Progenitor cell of endocrine pancreas (in vitro differentiated cells): ENCODE data around the gene RESP18. TPM values are rescaled to one million over a fixed set of nuclear protein-coding genes. Genes with fewer than 3 reads are reported as not detected.

Experiments
- DNase-seq: peaks from one replicate; pipeline ENCODE4 v3.0.0; 2021; ENCODE audit warnings: low spot score; ENCODE audit not compliant: unreplicated experiment
- H3K27ac Mint-ChIP-seq: 2 replicates; pipeline ENCODE4 v1.8.0; 2021; ENCODE audit warnings: mild to moderate bottlenecking, moderate library complexity, mixed read lengths
- H3K27me3 Mint-ChIP-seq: 2 replicates; pipeline ENCODE4 v1.8.0; 2021; ENCODE audit warnings: mixed read lengths
- H3K36me3 Mint-ChIP-seq: 2 replicates; pipeline ENCODE4 v1.8.0; 2022; ENCODE audit warnings: mixed read lengths; ENCODE audit not compliant: insufficient read depth
- H3K4me1 Mint-ChIP-seq: 2 replicates; pipeline ENCODE4 v1.8.0; 2021; ENCODE audit warnings: low read depth, mixed read lengths
- H3K4me3 Mint-ChIP-seq: 2 replicates; pipeline ENCODE4 v1.8.0; 2021; ENCODE audit warnings: low read depth, mild to moderate bottlenecking, moderate library complexity, mixed read lengths
- H3K9me3 Mint-ChIP-seq: 2 replicates; pipeline ENCODE4 v1.8.0; 2021; ENCODE audit warnings: low read depth, mixed read lengths
- CTCF ChIP-seq: fragments of 200-600 bp; sonication (generic); IDR thresholded peaks from one replicate; pipeline ENCODE4 v1.5.0; 2021; ENCODE audit warnings: antibody characterized with exemption, mild to moderate bottlenecking; ENCODE audit not compliant: unreplicated experiment
- microRNA-seq: library from miRNA; unstranded; fragments of <30 nt; microRNA quantifications from one replicate; pipeline ENCODE4 v1.1.0, GENCODE V29; 2020; ENCODE audit warnings: borderline number of aligned reads; ENCODE audit not compliant: unreplicated experiment
- total RNA-seq: library from RNA; stranded (reverse); gene quantifications from 2 replicates; pipeline ENCODE4 v1.2.1, GENCODE V29; 2021

RESP18 gene
- total RNA-seq, 1 donor from 2014 or later = not detected

- TF ChIP-seq CTCF = no peak
- Mint-ChIP-seq H3K9me3 (no peaks in the 10 kb centered on the region), H3K36me3 (peaks cover 4% of the 10 kb centered on the region), H3K27ac (peak overlapping the region; percentile 98), H3K4me3 (peak overlapping the region; percentile 84), H3K27me3 (peaks cover 4% of the 10 kb centered on the region), H3K4me1 (peaks cover 22% of the 10 kb centered on the region)
- no peak for DNase-seq
These were observed 53.8 kb downstream of the RESP18 start for GRCh38 chr2:219278655-219279150.

- H3K9me3 Mint-ChIP-seq = no peaks in the 10 kb centered on the region
- H3K27me3 Mint-ChIP-seq = peaks cover 4% of the 10 kb centered on the region
- peaks cover 2% of the 10 kb centered on the region for H3K36me3 Mint-ChIP-seq
- H3K27ac Mint-ChIP-seq = peak overlapping the region; percentile 98
- peaks cover 22% of the 10 kb centered on the region for H3K4me1 Mint-ChIP-seq
- DNase-seq = peak; percentile 73
- peak overlapping the region; percentile 84 for H3K4me3 Mint-ChIP-seq
- TF ChIP-seq CTCF = peak; percentile 99
These were observed 54.6 kb downstream of the RESP18 start for GRCh38 chr2:219277703-219278654.

Small RNA genes lying within 50 kb of the gene (microRNA-seq; reads per million reads assigned to microRNA genes)
- 1.8 reads per million for gene MIR153-1

Other genes with a start within 250 kb of the RESP18 start
- 15.4 and 17.7 TPM in 2 replicates for gene NHEJ1, start 171.9 kb downstream of the RESP18 start, total RNA-seq
- gene SLC23A3, start 162.7 kb downstream of the RESP18 start, total RNA-seq = 1.7 and 2.8 TPM in 2 replicates
- gene CNPPD1, start 155.8 kb downstream of the RESP18 start, total RNA-seq = 38.9 and 40.8 TPM in 2 replicates
- 77.0 and 77.4 TPM in 2 replicates for gene RETREG2, start 154.5 kb downstream of the RESP18 start, total RNA-seq
- 29.3 and 29.6 TPM in 2 replicates for gene ZFAND2B, start 126.0 kb downstream of the RESP18 start, total RNA-seq
- gene ABCB6, start 113.8 kb downstream of the RESP18 start, total RNA-seq = 26.7 and 29.9 TPM in 2 replicates
- 40.6 and 43.6 TPM in 2 replicates for gene ATG9A, start 103.1 kb downstream of the RESP18 start, total RNA-seq
- gene ANKZF1, start 102.9 kb downstream of the RESP18 start, total RNA-seq = 64.3 and 66.7 TPM in 2 replicates
- 11.8 and 13.5 TPM in 2 replicates for gene GLB1L, start 87.3 kb downstream of the RESP18 start, total RNA-seq
- gene STK16, start 87.3 kb downstream of the RESP18 start, total RNA-seq = 23.2 and 24.1 TPM in 2 replicates
- gene TUBA4B, start 79.5 kb downstream of the RESP18 start, total RNA-seq = not detected in 2 replicates
- 8.3 and 9.1 TPM in 2 replicates for gene TUBA4A, start 78.8 kb downstream of the RESP18 start, total RNA-seq
- gene DNAJB2, start 53.4 kb downstream of the RESP18 start, total RNA-seq = 66.2 and 69.5 TPM in 2 replicates
- 30.2 and 30.5 TPM in 2 replicates for gene PTPRN, start 23.3 kb downstream of the RESP18 start, total RNA-seq
- 36.0 and 47.0 TPM in 2 replicates for gene DNPEP, start 55.2 kb upstream of the RESP18 start, total RNA-seq
- gene DES, start 85.6 kb upstream of the RESP18 start, total RNA-seq = not detected in 2 replicates
- 15.1 and 15.5 TPM in 2 replicates for gene SPEG, start 102.1 kb upstream of the RESP18 start, total RNA-seq
- gene GMPPA, start 166.1 kb upstream of the RESP18 start, total RNA-seq = 35.8 and 37.4 TPM in 2 replicates
- gene ASIC4, start 181.7 kb upstream of the RESP18 start, total RNA-seq = 3.4 and 5.1 TPM in 2 replicates
- 49.1 and 51.1 TPM in 2 replicates for gene CHPF, start 211.1 kb upstream of the RESP18 start, total RNA-seq
- 8.2 and 9.7 TPM in 2 replicates for gene TMEM198, start 211.3 kb upstream of the RESP18 start, total RNA-seq
- gene OBSL1, start 238.8 kb upstream of the RESP18 start, total RNA-seq = 197 and 198 TPM in 2 replicates
- 1.5 and 1.7 TPM in 2 replicates for gene INHA, start 239.6 kb upstream of the RESP18 start, total RNA-seq